Gastroesophageal sphincter (tissue), 4 donors: ENCODE data around the gene TK1. TPM values are rescaled to one million over a fixed set of nuclear protein-coding genes. Genes with fewer than 3 reads are reported as not detected.

Experiments
- ATAC-seq: fragments of 150-250 bp; one replicate; pipeline ENCODE4 v1.9.1; 2016; ENCODE audit warnings: mild to moderate bottlenecking, moderate library complexity
- H3K27ac ChIP-seq, 4 donors: fragments of 200-600 bp; sonication (generic) in 3 of 4; 1 replicate in 3 of 4; 2 replicates in 1 of 4; pipeline ENCODE4 v1.5.1; 2016 to 2019
- H3K27me3 ChIP-seq: fragments of 200-600 bp; sonication (generic); one replicate; pipeline ENCODE4 v1.5.1; 2019
- H3K36me3 ChIP-seq, 2 donors: fragments of 200-600 bp; sonication (generic); one replicate each; pipeline ENCODE4 v1.5.1; 2019; ENCODE audit warnings: control low read depth in 1 of 2
- H3K4me1 ChIP-seq, 3 donors: fragments of 200-600 bp; sonication (generic); 1 replicate in 2 of 3; 2 replicates in 1 of 3; pipeline ENCODE4 v1.5.1; 2016 to 2019; ENCODE audit warnings: control low read depth in 2 of 3
- H3K4me3 ChIP-seq, 2 donors: fragments of 200-600 bp; sonication (generic); one replicate each; pipeline ENCODE4 v1.5.1; 2019; ENCODE audit warnings: mild to moderate bottlenecking in 1 of 2, moderate library complexity in 1 of 2
- H3K9me3 ChIP-seq, 3 donors: fragments of 200-600 bp; sonication (generic); one replicate each; pipeline ENCODE4 v1.5.1; 2017 to 2019; ENCODE audit warnings: control low read depth in 2 of 3
- CTCF ChIP-seq, 4 experiments: fragments of 200-600 bp in 2 of 4; fragments of 450-650 bp in 2 of 4; sonication (generic) in 1 of 4; IDR thresholded peaks; one replicate each; pipeline ENCODE4 v1.5.1; 2017 to 2019; ENCODE audit warnings: antibody characterized with exemption in 4 of 4, mild to moderate bottlenecking in 2 of 4, moderate library complexity in 2 of 4
- EP300 ChIP-seq: sonication (generic); formaldehyde crosslinking; IDR thresholded peaks from one replicate; pipeline ENCODE4 v1.6.1; 2017; ENCODE audit warnings: antibody characterized with exemption, mild to moderate bottlenecking
- POLR2A ChIP-seq, 2 donors: fragments of 450-650 bp; IDR thresholded peaks; one replicate each; pipeline ENCODE4 v1.6.1; 2017; ENCODE audit warnings: antibody characterized with exemption in 2 of 2, mild to moderate bottlenecking in 2 of 2, moderate library complexity in 1 of 2
- POLR2AphosphoS5 ChIP-seq: sonication (generic); formaldehyde crosslinking; IDR thresholded peaks from one replicate; pipeline ENCODE4 v1.6.1; 2017; ENCODE audit warnings: antibody characterized with exemption
- WGBS, 2 donors: methylation state at CpG; one replicate each; pipeline ENCODE4 v1.1.5; 2018; ENCODE audit warnings: low coverage in 1 of 2; 5-methylcytosine and 5-hydroxymethylcytosine counted together
- total RNA-seq, 4 donors: library from RNA; depleted of rRNA; stranded (reverse); fragments of >200 nt; gene quantifications; one replicate each; pipeline ENCODE4 v1.1.0, GENCODE V29; 2016

TK1 gene
- total RNA-seq, 4 donors from 2014 or later, result 3.4 to 24.8 (median 12.1) TPM

DNA sequence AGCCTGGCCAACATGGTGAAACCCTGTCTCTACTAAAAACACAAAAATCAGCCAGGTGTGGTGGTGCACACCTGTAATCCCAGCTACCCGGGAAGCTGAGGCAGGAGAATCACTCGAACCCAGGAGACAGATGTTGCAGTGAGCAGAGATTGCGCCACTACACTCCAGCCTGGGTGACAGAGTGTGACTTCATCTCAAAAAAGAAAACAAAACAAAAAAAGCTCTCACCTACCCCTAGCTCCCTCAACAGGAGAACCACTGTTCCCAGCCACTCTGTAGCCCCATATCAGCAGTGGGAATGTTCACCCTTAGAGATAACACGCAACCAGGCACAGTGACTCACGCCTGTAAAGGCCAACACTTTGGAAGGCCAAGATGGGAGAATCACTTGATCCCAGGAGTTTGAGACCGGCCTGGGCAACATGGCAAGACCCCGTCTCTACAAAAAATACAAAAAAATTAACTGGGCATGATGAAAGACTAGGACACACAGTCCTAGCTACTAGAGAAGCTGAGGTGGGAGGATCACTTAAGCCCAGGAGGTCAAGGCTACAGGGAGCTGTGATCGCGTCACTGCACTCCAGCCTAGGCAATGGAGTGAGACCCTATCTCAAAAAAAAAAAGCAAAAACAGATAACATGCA is 50.9 kb downstream of the TK1 start:
- TF ChIP-seq CTCF (IDR thresholded peaks at IDR 0.05) (no peak), POLR2AphosphoS5 (no peak), EP300 (no peak), POLR2A (IDR thresholded peaks at IDR 0.05) (no peak)
- no peak overlapping the region for H3K27ac ChIP-seq
- no peak overlapping the region for H3K4me3 ChIP-seq
- no peak for ATAC-seq
- H3K9me3 ChIP-seq, result no peaks in the 10 kb centered on the region
- H3K27me3 ChIP-seq, result peaks cover 27% of the 10 kb centered on the region
- WGBS, 2 donors, result 91 to 92% methylated on average over 6 to 7 of the region's 9 CpGs
- H3K4me1 ChIP-seq, result peaks cover 0 to 26% (median 13%) of the 10 kb centered on the region in 3 donors
- no peaks in the 10 kb centered on the region for H3K36me3 ChIP-seq

DNA sequence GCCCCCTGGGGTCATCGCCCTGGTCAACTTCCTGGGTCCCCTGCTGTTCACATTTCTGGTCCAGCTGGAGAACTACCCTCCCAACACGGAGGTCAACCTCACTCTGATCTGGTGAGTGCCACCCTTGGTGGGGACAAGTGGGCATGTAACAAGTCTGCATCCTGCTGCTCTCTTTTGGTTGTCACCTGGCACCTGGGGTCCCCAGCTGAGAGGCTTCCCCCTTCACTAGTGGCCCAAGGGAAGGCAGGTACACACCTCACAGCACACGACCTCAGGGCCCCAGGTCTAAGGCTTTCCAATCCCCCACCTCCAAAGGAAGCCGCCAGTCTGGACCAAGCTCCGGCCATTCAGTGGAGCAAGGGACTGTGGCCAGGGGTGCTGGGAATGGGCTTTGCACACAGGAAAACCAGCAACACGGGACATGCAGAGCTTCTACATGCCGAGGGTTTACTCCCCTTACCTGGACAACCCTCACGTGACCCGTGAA is 51.9 kb downstream of the TK1 start:
- H3K9me3 ChIP-seq, result no peaks in the 10 kb centered on the region
- no peaks in the 10 kb centered on the region for H3K36me3 ChIP-seq
- no peak for ATAC-seq
- TF ChIP-seq CTCF (IDR thresholded peaks at IDR 0.05) (no peak), POLR2A (IDR thresholded peaks at IDR 0.05) (no peak), EP300 (no peak), POLR2AphosphoS5 (no peak)
- no peak overlapping the region for H3K4me3 ChIP-seq
- H3K4me1 ChIP-seq, result peaks cover 0 to 27% (median 13%) of the 10 kb centered on the region in 3 donors
- 83% methylated on average over 4 of the region's 9 CpGs; no CpG with 5 or more reads in 1 of the 2 donors for WGBS, 2 donors
- H3K27ac ChIP-seq, result no peak overlapping the region
- peaks cover 37% of the 10 kb centered on the region for H3K27me3 ChIP-seq

- no peak overlapping the region for H3K27ac ChIP-seq
- 77 to 81% methylated on average over 11 to 18 of the region's 39 CpGs for WGBS, 2 donors
- H3K4me3 ChIP-seq, result no peak overlapping the region
- H3K4me1 ChIP-seq, result peaks cover 0 to 34% (median 13%) of the 10 kb centered on the region in 3 donors
- no peaks in the 10 kb centered on the region for H3K36me3 ChIP-seq
- no peak for ATAC-seq
- TF ChIP-seq EP300 (no peak), CTCF (IDR thresholded peaks at IDR 0.05) (peak in 2 of 4 experiments; percentile 10 to 44)
- peaks cover 45% of the 10 kb centered on the region for H3K27me3 ChIP-seq
- H3K9me3 ChIP-seq, result no peaks in the 10 kb centered on the region
These were observed 52.6 kb downstream of the TK1 start for GRCh38 chr17:78133971-78134898.

GRCh38 chr17:78133179-78133951 is 53.5 kb downstream of the TK1 start:
- Histone ChIP-seq H3K4me3 (no peak overlapping the region), H3K9me3 (no peaks in the 10 kb centered on the region), H3K27me3 (peaks cover 53% of the 10 kb centered on the region), H3K4me1 (peaks cover 0 to 43% (median 17%) of the 10 kb centered on the region in 3 donors), H3K36me3 (no peaks in the 10 kb centered on the region), H3K27ac (no peak overlapping the region)
- no peak for ATAC-seq
- TF ChIP-seq POLR2A (IDR thresholded peaks at IDR 0.05) (no peak), POLR2AphosphoS5 (no peak), CTCF (IDR thresholded peaks at IDR 0.05) (no peak), EP300 (no peak)
- WGBS, 2 donors, result 95% methylated on average over 11 of the region's 30 CpGs; no CpG with 5 or more reads in 1 of the 2 donors
